ENCODE data around the gene PPARD. TPM values are rescaled to one million over a fixed set of nuclear protein-coding genes. Genes with fewer than 3 reads are reported as not detected.

Gene PPARD
- total and polyA plus RNA-seq, 8 donors, result 2.6 to 34.6 (median 17.9) TPM

DNA sequence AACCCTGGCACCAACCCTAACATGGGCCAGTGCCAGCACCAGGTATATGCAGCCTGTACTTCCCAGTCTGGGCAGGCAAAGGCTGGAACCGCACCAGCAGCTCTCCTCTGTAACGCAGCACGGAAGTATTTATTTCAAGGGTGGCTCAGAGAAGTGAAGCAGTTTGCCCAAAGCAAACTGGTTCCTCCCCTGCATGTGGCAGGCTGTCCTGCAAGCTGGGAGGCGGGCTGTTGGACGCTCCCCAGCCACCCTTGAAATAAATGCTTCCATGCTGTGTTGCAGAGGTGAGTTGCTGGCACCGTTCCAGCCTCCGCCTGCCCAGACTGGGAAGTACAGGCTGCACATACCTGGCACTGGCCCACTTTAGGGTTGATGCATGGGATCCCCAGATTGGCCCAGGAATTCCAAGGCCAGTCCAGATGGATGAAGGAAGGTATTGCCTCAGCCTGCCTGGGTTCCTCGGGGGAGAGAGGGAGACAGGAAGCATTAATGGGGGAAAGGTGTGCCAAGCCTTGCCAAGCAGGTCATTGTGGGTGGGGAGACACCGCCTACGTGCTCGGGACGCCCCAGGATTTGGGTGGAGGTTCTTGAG is 49.8 kb downstream of the PPARD start:
- intact Hi-C loops (cut with DNase I; ENCODE audit: low total_unique reads), result no loop called here

DNA sequence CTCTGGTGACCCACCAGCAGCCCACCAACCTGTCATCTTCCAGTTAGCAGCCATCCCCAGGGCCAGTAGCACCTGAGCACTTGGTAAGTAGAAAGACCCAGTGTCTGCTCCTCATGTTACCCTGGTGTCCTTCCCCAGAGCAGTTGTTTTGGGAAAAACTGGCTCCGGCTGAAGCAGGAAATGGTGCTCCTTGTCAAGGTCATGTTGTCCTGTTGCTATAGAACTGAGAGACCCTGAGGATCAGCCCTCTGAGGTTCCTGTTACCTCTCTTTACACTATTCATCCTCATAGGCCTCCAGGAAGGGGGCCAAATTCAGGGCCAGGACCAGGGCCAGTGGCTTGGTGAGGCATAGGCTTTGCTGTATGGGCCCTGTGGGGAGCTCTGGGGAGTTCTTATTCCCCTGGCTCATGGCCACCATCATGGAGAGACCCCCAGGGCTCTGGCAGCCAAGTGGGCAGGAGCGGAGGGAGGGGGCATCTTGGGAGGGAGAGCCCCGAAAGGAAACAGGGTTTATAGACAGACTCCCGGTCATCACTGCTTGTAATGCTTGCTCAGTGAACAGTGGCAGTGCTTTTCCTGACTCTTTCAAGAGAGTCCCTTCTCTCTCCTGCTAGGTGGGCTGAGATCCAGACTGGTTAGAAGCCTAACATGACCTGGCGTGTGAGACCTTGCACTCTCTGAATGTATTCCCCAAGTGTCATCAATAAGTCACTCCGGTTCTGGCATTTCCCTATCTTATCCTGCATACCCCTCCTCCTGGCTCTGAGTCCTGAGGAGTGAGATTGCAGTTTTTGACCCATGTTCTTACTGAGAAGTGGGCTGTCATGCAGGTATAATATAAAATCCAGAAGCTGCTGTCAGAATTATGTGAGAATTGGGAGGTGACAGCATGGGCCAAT is 50.7 kb downstream of the PPARD start:
- Histone ChIP-seq H3K4me1 (peaks cover 19 to 73% (median 41%) of the 10 kb centered on the region in 4 donors), H3K27ac (peak overlapping the region; percentile 76 to 89 (median 83)), H3K27me3 (no peaks in the 10 kb centered on the region), H3K36me3 (peaks cover 0 to 3% (median 0%) of the 10 kb centered on the region in 4 donors), H3K4me3 (peak overlapping the region in 1 of 4 donors; percentile 10), H3K9me3 (no peaks in the 10 kb centered on the region)
- intact Hi-C loops (cut with DNase I; ENCODE audit: low total_unique reads), result no loop called here
- WGBS, 5 donors, result 63 to 78% (median 76%) methylated on average over 5 to 6 of the region's 6 CpGs
- TF ChIP-seq POLR2A (IDR thresholded peaks at IDR 0.05), result no peak
- no peak for TF ChIP-seq EP300 (IDR thresholded peaks at IDR 0.05)
- no peak for DNase-seq

More for the DNA sequence above, 49.8 kb downstream of the PPARD start:
- H3K9me3 ChIP-seq, result no peaks in the 10 kb centered on the region
- WGBS, 5 donors, result 30 to 69% (median 44%) methylated on average over 10 to 12 of the region's 12 CpGs
- DNase-seq, result peak; percentile 87 to 95
- peak overlapping the region in 1 of 4 donors; percentile 10 for H3K4me3 ChIP-seq
- no peaks in the 10 kb centered on the region for H3K27me3 ChIP-seq
- peak overlapping the region; percentile 76 to 89 (median 83) for H3K27ac ChIP-seq
- peaks cover 19 to 66% (median 39%) of the 10 kb centered on the region in 4 donors for H3K4me1 ChIP-seq
- TF ChIP-seq, protein P1, sequence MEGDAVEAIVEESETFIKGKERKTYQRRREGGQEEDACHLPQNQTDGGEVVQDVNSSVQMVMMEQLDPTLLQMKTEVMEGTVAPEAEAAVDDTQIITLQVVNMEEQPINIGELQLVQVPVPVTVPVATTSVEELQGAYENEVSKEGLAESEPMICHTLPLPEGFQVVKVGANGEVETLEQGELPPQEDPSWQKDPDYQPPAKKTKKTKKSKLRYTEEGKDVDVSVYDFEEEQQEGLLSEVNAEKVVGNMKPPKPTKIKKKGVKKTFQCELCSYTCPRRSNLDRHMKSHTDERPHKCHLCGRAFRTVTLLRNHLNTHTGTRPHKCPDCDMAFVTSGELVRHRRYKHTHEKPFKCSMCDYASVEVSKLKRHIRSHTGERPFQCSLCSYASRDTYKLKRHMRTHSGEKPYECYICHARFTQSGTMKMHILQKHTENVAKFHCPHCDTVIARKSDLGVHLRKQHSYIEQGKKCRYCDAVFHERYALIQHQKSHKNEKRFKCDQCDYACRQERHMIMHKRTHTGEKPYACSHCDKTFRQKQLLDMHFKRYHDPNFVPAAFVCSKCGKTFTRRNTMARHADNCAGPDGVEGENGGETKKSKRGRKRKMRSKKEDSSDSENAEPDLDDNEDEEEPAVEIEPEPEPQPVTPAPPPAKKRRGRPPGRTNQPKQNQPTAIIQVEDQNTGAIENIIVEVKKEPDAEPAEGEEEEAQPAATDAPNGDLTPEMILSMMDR (IDR thresholded peaks at IDR 0.05), result no peak
- TF ChIP-seq POLR2AphosphoS5 (IDR thresholded peaks at IDR 0.05), result peak in 1 of 3 donors; percentile 41
- peaks cover 0 to 3% (median 0%) of the 10 kb centered on the region in 4 donors for H3K36me3 ChIP-seq

DNA sequence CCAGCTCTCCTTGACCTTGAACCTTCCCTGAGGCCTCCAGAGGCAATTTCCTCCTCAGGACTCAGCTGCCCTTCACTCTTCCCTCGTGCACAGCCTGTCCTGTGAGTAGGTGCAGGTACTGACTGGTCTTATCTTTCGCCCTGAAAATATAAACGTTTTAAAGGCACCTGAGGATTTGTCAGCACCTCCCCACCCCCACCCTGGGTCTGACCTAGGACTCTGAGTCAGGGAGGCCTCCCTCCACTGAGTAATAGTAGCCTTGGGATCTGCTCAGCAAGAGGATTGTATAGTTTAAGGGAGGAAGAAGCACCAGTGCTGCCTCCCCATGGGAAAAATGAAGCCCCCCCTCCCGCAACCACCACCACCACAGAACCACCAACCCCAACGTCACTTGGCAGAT is 54.6 kb downstream of the PPARD start:
- H3K27ac ChIP-seq, result peak overlapping the region; percentile 18 to 61 (median 50)
- H3K27me3 ChIP-seq, result no peaks in the 10 kb centered on the region
- 52 to 67% (median 59%) methylated on average over 5 of the region's 5 CpGs for WGBS, 5 donors

GRCh38 chr6:35397806-35398418 is 55.6 kb downstream of the PPARD start:
- no peak for DNase-seq
- intact Hi-C loops (cut with DNase I; ENCODE audit: low total_unique reads), result no loop called here
- Histone ChIP-seq H3K4me3 (no peak overlapping the region), H3K4me1 (peaks cover 20 to 67% (median 47%) of the 10 kb centered on the region in 4 donors), H3K27ac (peak overlapping the region; percentile 1 to 61 (median 29)), H3K36me3 (peaks cover 0 to 3% (median 0%) of the 10 kb centered on the region in 4 donors), H3K27me3 (no peaks in the 10 kb centered on the region), H3K9me3 (no peaks in the 10 kb centered on the region)
- TF ChIP-seq, protein P1 (IDR thresholded peaks at IDR 0.05), result no peak
- no peak for TF ChIP-seq POLR2A (IDR thresholded peaks at IDR 0.05)
- no peak for TF ChIP-seq EP300 (IDR thresholded peaks at IDR 0.05)
- TF ChIP-seq POLR2AphosphoS5 (IDR thresholded peaks at IDR 0.05), result no peak
- 91 to 96% (median 94%) methylated on average over 5 of the region's 5 CpGs for WGBS, 5 donors

More for the DNA sequence above, 54.6 kb downstream of the PPARD start:
- TF ChIP-seq, protein P1 (IDR thresholded peaks at IDR 0.05), result no peak
- TF ChIP-seq EP300 (IDR thresholded peaks at IDR 0.05), result no peak
- peak in 2 of 3 donors; percentile 72 to 74 for TF ChIP-seq POLR2AphosphoS5 (IDR thresholded peaks at IDR 0.05)
- no peak for TF ChIP-seq POLR2A (IDR thresholded peaks at IDR 0.05)
- Histone ChIP-seq H3K9me3 (no peaks in the 10 kb centered on the region), H3K36me3 (peaks cover 0 to 3% (median 0%) of the 10 kb centered on the region in 4 donors), H3K4me1 (peaks cover 22 to 67% (median 47%) of the 10 kb centered on the region in 4 donors), H3K4me3 (no peak overlapping the region)
- intact Hi-C loops (cut with DNase I; ENCODE audit: low total_unique reads), result no loop called here
- DNase-seq, result peak; percentile 56 to 68
